GM23248 (cell line): ENCODE data around the gene PCSK5.

Experiments used
- EZH2 ChIP-seq: fragments of 200-600 bp; sonication (generic); IDR thresholded peaks from 2 replicates; pipeline ENCODE4 v1.6.1; 2018; ENCODE audit warnings: antibody characterized with exemption, mild to moderate bottlenecking; ENCODE audit not compliant: insufficient read depth, poor library complexity, severe bottlenecking
- EZH2phosphoT487 ChIP-seq: fragments of 200-600 bp; sonication (generic); IDR thresholded peaks from 2 replicates; pipeline ENCODE4 v1.6.1; 2018; ENCODE audit warnings: antibody characterized with exemption, moderate library complexity, mild to moderate bottlenecking, low read depth; ENCODE audit not compliant: insufficient read depth

DNA sequence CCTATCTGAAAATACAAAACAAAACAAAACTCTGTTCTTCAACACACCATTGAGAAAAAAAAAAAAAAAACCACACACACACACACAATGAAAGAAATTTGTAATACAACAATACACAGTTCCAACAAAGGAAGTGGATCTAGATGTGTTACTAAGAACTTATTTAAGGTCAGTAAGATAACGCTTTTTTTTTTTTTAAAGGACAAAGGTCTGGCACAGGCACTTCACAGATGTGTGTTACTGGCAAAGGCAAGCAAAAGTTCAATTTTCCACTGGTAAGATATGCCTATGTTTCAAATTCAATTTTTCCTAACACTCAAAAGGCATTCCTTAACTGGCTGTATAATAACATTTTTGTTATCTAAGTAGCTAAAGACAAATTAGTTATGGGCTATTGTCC is 500.2 kb downstream of the PCSK5 start:
- no peak for TF ChIP-seq EZH2
- TF ChIP-seq EZH2phosphoT487: no peak
